ENCODE results near the gene TM6SF1.

DNA sequence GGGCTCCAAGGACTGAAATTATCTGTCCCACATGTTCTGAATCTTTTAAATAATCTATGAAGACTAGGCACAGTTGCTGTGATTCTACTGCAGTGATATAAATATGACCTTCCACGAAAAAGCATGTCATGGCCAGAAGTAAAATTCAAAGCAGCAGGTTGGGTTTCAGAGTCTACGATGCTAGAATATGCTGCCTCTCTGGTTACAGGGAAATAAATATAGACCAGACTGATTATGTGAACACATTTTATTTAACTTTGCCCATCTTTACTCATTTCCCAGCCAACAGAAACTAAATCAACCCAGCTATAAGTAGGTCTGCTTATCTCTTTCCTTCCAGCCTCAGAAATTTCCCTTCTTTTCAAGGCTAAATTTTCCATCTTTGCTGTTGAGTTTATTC lies 19.9 kb upstream of the TM6SF1 start:
- TF ChIP-seq, protein P1, sequence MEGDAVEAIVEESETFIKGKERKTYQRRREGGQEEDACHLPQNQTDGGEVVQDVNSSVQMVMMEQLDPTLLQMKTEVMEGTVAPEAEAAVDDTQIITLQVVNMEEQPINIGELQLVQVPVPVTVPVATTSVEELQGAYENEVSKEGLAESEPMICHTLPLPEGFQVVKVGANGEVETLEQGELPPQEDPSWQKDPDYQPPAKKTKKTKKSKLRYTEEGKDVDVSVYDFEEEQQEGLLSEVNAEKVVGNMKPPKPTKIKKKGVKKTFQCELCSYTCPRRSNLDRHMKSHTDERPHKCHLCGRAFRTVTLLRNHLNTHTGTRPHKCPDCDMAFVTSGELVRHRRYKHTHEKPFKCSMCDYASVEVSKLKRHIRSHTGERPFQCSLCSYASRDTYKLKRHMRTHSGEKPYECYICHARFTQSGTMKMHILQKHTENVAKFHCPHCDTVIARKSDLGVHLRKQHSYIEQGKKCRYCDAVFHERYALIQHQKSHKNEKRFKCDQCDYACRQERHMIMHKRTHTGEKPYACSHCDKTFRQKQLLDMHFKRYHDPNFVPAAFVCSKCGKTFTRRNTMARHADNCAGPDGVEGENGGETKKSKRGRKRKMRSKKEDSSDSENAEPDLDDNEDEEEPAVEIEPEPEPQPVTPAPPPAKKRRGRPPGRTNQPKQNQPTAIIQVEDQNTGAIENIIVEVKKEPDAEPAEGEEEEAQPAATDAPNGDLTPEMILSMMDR (IDR thresholded peaks at IDR 0.05 in 4 of 5, conservative IDR thresholded peaks at IDR 0.05 in 1 of 5), result no peak
- no peak for TF ChIP-seq POLR2A (IDR thresholded peaks at IDR 0.05)

Measured in gastrocnemius medialis (tissue), 4 donors.